Activated CD8-positive, alpha-beta memory T cell treated with anti-CD3 and anti-CD28 coated beads, Interleukin-2, amount 50 U/mL, for 1 hour (primary cell): ENCODE results near the gene SEPTIN7.

Source experiments
- DNase-seq: peaks from one replicate; pipeline ENCODE4 v3.0.0-alpha.2; 2020; ENCODE audit errors: extremely low read depth

Gene SEPTIN7

DNA sequence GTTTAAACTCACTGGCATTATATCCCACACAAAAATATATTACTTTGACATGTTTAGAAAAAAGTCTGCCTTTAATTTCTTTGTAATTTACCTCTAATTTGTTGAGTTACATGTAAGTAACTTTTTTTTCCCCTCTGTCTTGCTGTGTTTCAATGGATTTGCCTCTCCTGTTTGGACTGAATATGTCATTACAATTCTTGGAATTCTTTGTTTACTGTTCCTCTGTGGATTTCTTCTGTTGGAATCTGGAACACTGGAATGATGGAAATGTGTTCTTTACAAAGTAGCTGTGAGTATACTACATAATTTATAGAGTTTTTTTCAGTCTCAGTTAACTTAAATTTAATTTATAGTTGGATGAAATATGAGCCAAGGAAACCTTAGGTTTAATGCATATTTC is 30.4 kb downstream of the SEPTIN7 start:
- DNase-seq = no peak

DNA sequence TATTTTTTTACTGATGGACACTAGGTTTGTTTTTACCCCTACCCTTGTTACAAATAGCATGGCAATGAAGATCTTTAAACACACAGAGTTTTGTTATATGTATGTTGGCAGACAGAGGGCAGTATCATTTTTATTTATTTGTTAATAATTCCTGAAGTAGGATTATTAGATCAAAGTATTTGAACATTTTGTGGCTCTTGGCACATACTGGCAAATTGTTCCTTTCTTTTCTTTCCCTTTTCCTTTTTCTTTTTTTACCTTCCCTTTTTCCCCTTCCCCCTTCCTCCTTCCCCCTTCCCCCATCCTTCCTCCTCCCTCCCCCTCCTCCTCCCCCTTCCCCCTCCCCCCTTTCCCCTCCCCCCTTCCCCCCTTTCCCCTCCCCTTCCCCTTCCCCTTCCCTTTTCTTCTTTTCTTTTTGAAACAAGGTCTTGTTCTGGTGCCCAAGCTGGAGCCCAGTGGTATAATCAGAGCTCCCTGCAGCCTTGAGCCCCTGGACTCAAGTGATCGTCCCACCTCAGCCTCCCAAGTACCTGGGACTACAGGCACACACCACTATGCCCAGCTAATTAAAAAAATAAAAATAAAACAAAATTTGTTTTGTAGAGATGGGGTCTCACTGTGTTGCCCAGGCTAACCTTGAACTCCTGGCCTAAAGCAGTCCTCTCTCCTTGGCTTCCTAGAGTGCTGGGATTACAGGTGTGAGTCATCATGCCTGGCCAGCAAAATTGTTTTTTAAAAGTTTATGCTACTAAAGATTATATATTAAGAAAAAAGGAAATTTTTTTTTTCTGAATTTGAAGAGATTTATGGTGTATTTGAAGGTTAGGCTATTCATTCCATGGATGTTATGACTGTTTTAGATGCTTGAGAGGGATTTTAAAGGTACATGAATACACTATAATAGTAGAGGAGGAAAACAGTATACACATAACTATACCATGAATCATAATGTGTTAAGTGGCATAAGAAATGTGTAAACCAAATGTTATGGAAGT is 39.3 kb downstream of the SEPTIN7 start:
- no peak for DNase-seq

GRCh38 chr7:35846816-35847412 is 46.1 kb downstream of the SEPTIN7 start:
- DNase-seq = no peak

DNA sequence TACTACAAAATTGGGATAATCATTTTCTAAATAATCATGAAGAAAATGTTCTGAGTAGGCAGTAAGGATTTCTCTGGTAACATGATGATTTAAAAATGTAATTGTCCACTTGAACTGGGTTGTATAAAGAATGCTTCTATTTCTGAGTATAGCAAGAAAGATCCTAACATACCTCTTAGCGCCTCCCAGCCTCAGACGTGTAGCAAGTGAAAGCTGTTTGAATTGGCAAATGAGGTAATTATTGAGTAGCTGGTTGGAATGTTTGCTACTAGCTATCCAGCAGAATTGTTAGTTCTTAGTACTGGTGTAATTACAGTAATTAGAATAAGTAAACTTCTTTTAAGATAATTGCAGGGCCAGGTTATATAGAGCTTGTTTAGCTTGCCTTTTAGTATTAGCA is 47.9 kb downstream of the SEPTIN7 start:
- no peak for DNase-seq

DNA sequence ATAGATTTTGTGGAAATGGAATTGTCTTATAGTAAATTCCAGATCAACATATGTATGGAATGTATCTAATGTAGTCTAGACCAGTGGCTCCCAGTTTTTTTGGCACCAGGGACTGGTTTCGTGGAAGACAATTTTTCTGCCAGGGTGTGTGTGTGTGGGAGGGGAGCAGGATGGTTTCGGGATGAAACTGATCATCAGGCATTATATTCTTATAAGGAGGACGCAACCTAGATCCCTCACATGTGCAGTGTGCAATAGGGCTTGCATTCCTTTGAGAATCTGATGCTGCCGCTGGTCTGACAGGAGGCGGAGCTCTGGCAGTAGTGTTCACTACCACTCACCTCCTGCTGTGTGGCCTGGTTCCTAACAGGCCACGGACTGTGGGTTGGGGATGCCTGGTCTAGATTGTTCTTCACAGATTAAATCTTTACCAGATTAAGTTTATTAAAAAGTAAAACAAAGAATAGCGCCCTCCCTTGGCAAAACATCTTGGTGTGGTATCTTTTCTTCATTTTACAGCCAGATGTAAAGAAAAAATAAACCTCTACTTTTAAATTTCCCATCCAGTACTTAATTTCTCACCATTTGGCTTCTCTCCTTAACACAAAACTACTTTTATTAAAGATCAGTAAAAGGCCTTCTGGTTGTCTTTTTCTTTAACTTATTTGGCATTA is 48.4 kb downstream of the SEPTIN7 start:
- no peak for DNase-seq

DNA sequence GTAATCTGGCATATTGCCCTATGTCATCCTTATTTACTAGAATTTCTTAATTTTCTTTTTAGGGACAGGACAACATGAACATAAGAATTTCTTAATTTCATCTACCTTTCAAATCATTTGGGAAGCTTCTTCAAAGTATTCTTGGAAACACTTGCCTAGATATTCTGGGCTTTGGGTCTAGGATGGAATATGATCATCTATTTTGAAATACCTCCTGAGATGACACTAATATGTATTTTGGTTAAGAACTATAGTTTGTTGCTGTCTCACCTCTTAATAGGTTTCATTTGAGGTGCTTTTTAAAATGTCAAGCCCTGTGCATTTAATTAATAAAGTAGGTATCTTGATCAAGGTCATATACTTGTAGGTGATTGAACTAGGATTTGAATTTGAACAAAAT is 49.1 kb downstream of the SEPTIN7 start:
- DNase-seq = no peak
